NCI-H69 (cell line): ENCODE results near the gene ADAT3.
A peak's percentile ranks its signal among the peaks of the same experiment; 100 is the strongest.
"Not testable (repeated sequence)": the region's sequence is repeated elsewhere in the genome, so short reads cannot be mapped to it uniquely, and the experiment has no call there.

Source experiments
- DNase-seq: peaks from one replicate; lab custom pipeline; 2025; lab: John Stamatoyannopoulos, UW

ADAT3 gene

GRCh38 chr19:1882786-1883692 lies 22.2 kb upstream of the ADAT3 start:
- no peak for DNase-seq

GRCh38 chr19:1883784-1884183 lies 21.4 kb upstream of the ADAT3 start:
- DNase-seq = no peak

- no peak for DNase-seq
Measured at GRCh38 chr19:1884291-1884718, 20.9 kb upstream of the ADAT3 start.

GRCh38 chr19:1884719-1885334 lies 20.4 kb upstream of the ADAT3 start:
- DNase-seq = peak; percentile 32

- peak; percentile 98 for DNase-seq
Measured at GRCh38 chr19:1885398-1886119, 19.6 kb upstream of the ADAT3 start, which contains the start of gene ABHD17A. TSS of gene ABHD17A (minus strand) at chr19:1885496. CDS start at chr19:1881566, 3,930 bp downstream.

GRCh38 chr19:1886360-1886759 lies 18.8 kb upstream of the ADAT3 start:
- not testable (repeated sequence) for DNase-seq

GRCh38 chr19:1888385-1888784 lies 16.8 kb upstream of the ADAT3 start:
- no peak for DNase-seq

- no peak for DNase-seq
Measured at GRCh38 chr19:1889907-1890306, 15.3 kb upstream of the ADAT3 start.

GRCh38 chr19:1893791-1894190 lies 11.4 kb upstream of the ADAT3 start:
- DNase-seq = no peak

GRCh38 chr19:1896508-1896907 lies 8.7 kb upstream of the ADAT3 start:
- no peak for DNase-seq

GRCh38 chr19:1901940-1902404 lies 3.2 kb upstream of the ADAT3 start:
- no peak for DNase-seq

GRCh38 chr19:1902923-1903322 lies 2.3 kb upstream of the ADAT3 start:
- DNase-seq = no peak

- DNase-seq = no peak
Measured at GRCh38 chr19:1904860-1905109, 414 bp upstream of the ADAT3 start.

- DNase-seq = no peak
Measured at GRCh38 chr19:1905863-1906375, 720 bp downstream of the ADAT3 start.

- DNase-seq = no peak
Measured at GRCh38 chr19:1906985-1907562, 1.9 kb downstream of the ADAT3 start.

GRCh38 chr19:1907563-1908363 lies 2.6 kb downstream of the ADAT3 start:
- DNase-seq = no peak

GRCh38 chr19:1908364-1908678 lies 3.1 kb downstream of the ADAT3 start:
- no peak for DNase-seq

GRCh38 chr19:1909761-1910080 lies 4.5 kb downstream of the ADAT3 start:
- no peak for DNase-seq

- no peak for DNase-seq
Measured at GRCh38 chr19:1910177-1910576, 5.0 kb downstream of the ADAT3 start.

- DNase-seq = no peak
Measured at GRCh38 chr19:1911098-1911497, 5.9 kb downstream of the ADAT3 start.

- no peak for DNase-seq
Measured at GRCh38 chr19:1911995-1912394, 6.8 kb downstream of the ADAT3 start.
